MM.1S (cell line): ENCODE data around the gene TSHZ3.

ENCODE experiments used
- DNase-seq: peaks from one replicate; pipeline ENCODE4 v3.0.0-alpha.2; 2015
- H2AFZ ChIP-seq: fragments of 300-600 bp; sonication (generic); 2 replicates; pipeline ENCODE4 v1.6.0; 2016; ENCODE audit warnings: antibody characterized with exemption, low read length
- H3F3A ChIP-seq: fragments of 300-600 bp; sonication (generic); 2 replicates; pipeline ENCODE4 v1.6.1; 2016; ENCODE audit warnings: mild to moderate bottlenecking, antibody characterized with exemption, low read length, moderate library complexity, mixed read lengths; ENCODE audit not compliant: insufficient read depth
- H3K27ac ChIP-seq: fragments of 300-600 bp; sonication (generic); 2 replicates; pipeline ENCODE4 v1.5.1; 2016; ENCODE audit warnings: mild to moderate bottlenecking, low read length
- H3K27me3 ChIP-seq: fragments of 300-600 bp; sonication (generic); replicated peaks from 2 replicates; pipeline ENCODE4 v1.6.0; 2016; ENCODE audit warnings: low read length; ENCODE audit not compliant: insufficient read depth
- H3K36me3 ChIP-seq: fragments of 300-600 bp; sonication (generic); replicated peaks from 2 replicates; pipeline ENCODE4 v1.6.1; 2016; ENCODE audit warnings: mild to moderate bottlenecking, low read length, mixed read lengths; ENCODE audit not compliant: insufficient read depth
- H3K4me1 ChIP-seq: fragments of 300-600 bp; sonication (generic); 2 replicates; pipeline ENCODE4 v1.6.1; 2016; ENCODE audit warnings: low read length, mixed read lengths
- H3K4me2 ChIP-seq: fragments of 300-600 bp; sonication (generic); 2 replicates; pipeline ENCODE4 v1.6.0; 2016; ENCODE audit warnings: low read depth, low read length
- H3K4me3 ChIP-seq: fragments of 300-600 bp; sonication (generic); 2 replicates; pipeline ENCODE4 v1.5.1; 2016; ENCODE audit warnings: low read length, mixed read lengths
- H3K79me2 ChIP-seq: fragments of 300-600 bp; sonication (generic); 2 replicates; pipeline ENCODE4 v1.6.1; 2016; ENCODE audit warnings: mixed run types, low read length, mixed read lengths
- H3K9ac ChIP-seq: fragments of 300-600 bp; sonication (generic); 2 replicates; pipeline ENCODE4 v1.6.1; 2016; ENCODE audit warnings: low read length, mixed read lengths
- H3K9me2 ChIP-seq: fragments of 300-600 bp; sonication (generic); replicated peaks from 2 replicates; pipeline ENCODE4 v1.6.1; 2016; ENCODE audit warnings: mild to moderate bottlenecking, low read length, mixed read lengths; ENCODE audit not compliant: insufficient read depth
- H3K9me3 ChIP-seq: fragments of 300-600 bp; sonication (generic); replicated peaks from 2 replicates; pipeline ENCODE4 v1.6.1; 2016; ENCODE audit warnings: mild to moderate bottlenecking, low read length, mixed read lengths; ENCODE audit not compliant: insufficient read depth
- H4K20me1 ChIP-seq: fragments of 300-600 bp; sonication (generic); 2 replicates; pipeline ENCODE4 v1.6.1; 2016; ENCODE audit warnings: mild to moderate bottlenecking, low read length, moderate library complexity, mixed read lengths; ENCODE audit not compliant: insufficient read depth
- CTCF ChIP-seq: fragments of 300-600 bp; sonication (generic); IDR thresholded peaks from 2 replicates; pipeline ENCODE4 v1.5.1; 2016; ENCODE audit warnings: antibody characterized with exemption, low read length, mixed read lengths
- EZH2 ChIP-seq: fragments of 300-600 bp; sonication (generic); optimal IDR thresholded peaks from 2 replicates; pipeline ENCODE3; 2017; ENCODE audit warnings: low read depth, mild to moderate bottlenecking, antibody characterized with exemption, low read length, mixed read lengths
- EZH2phosphoT487 ChIP-seq: fragments of 300-600 bp; sonication (generic); IDR thresholded peaks from 2 replicates; pipeline ENCODE4 v1.6.1; 2018; ENCODE audit warnings: antibody characterized with exemption, low read length

Gene TSHZ3

GRCh38 chr19:31232180-31232579, 117.1 kb downstream of the TSHZ3 start:
- Histone ChIP-seq H3K27ac (no peak overlapping the region), H2AFZ (no peak overlapping the region), H3K36me3 (no peaks in the 10 kb centered on the region), H3K4me3 (no peak overlapping the region), H3K4me1 (no peaks in the 10 kb centered on the region), H3K9me2 (no peaks in the 10 kb centered on the region), H4K20me1 (no peaks in the 10 kb centered on the region), H3K4me2 (no peak overlapping the region), H3F3A (no peaks in the 10 kb centered on the region), H3K9ac (no peak overlapping the region), H3K27me3 (peaks cover 68% of the 10 kb centered on the region), H3K79me2 (no peaks in the 10 kb centered on the region), H3K9me3 (no peaks in the 10 kb centered on the region)
- DNase-seq = no peak
- TF ChIP-seq CTCF (no peak), EZH2phosphoT487 (no peak), EZH2 (no peak)

- Histone ChIP-seq H3K36me3 (no peaks in the 10 kb centered on the region), H3K4me1 (no peaks in the 10 kb centered on the region), H3K4me3 (no peak overlapping the region), H3F3A (no peaks in the 10 kb centered on the region), H3K79me2 (no peaks in the 10 kb centered on the region), H2AFZ (no peak overlapping the region), H3K9ac (no peak overlapping the region), H3K9me2 (no peaks in the 10 kb centered on the region), H3K4me2 (no peak overlapping the region), H3K9me3 (no peaks in the 10 kb centered on the region), H4K20me1 (no peaks in the 10 kb centered on the region), H3K27me3 (peaks cover 62% of the 10 kb centered on the region), H3K27ac (no peak overlapping the region)
- no peak for DNase-seq
- no peak for TF ChIP-seq CTCF
- no peak for TF ChIP-seq EZH2
- no peak for TF ChIP-seq EZH2phosphoT487
Observed at GRCh38 chr19:31231237-31231636, 118.0 kb downstream of the TSHZ3 start.

GRCh38 chr19:31226151-31226935, 122.9 kb downstream of the TSHZ3 start:
- Histone ChIP-seq H3K36me3 (no peaks in the 10 kb centered on the region), H3K9me2 (no peaks in the 10 kb centered on the region), H2AFZ (no peak overlapping the region), H3K79me2 (no peaks in the 10 kb centered on the region), H3K27me3 (peaks cover 24% of the 10 kb centered on the region), H3F3A (no peaks in the 10 kb centered on the region), H3K4me3 (no peak overlapping the region), H3K9ac (no peak overlapping the region), H3K27ac (no peak overlapping the region), H3K4me2 (no peak overlapping the region), H3K9me3 (no peaks in the 10 kb centered on the region), H3K4me1 (no peaks in the 10 kb centered on the region), H4K20me1 (no peaks in the 10 kb centered on the region)
- TF ChIP-seq EZH2phosphoT487 (no peak), CTCF (no peak), EZH2 (no peak)
- DNase-seq = no peak
